Liver (tissue), 9 donors: Measurements from ENCODE around the gene SAAL1. TPM values are rescaled to one million over a fixed set of nuclear protein-coding genes. Genes with fewer than 3 reads are reported as not detected.

Experiments used
- DNase-seq: peaks from one replicate; pipeline ENCODE4 v3.0.0-alpha.2; 2017; ENCODE audit warnings: low spot score
- H3K27ac ChIP-seq, 2 donors: one replicate each; pipeline ENCODE4 v1.7.0; 2013; ENCODE audit warnings: inconsistent platforms in 2 of 2, low read length in 2 of 2, control low read depth in 1 of 2, low read depth in 1 of 2, mild to moderate bottlenecking in 1 of 2
- H3K27me3 ChIP-seq, 4 donors: one replicate each; pipeline versions ENCODE4 v1.6.1 to v1.7.0; 2013; ENCODE audit warnings: low read length in 3 of 4, inconsistent platforms in 1 of 4, mild to moderate bottlenecking in 1 of 4, moderate library complexity in 1 of 4; ENCODE audit not compliant: control insufficient read depth in 4 of 4, insufficient read depth in 4 of 4
- H3K36me3 ChIP-seq, 4 donors: one replicate each; pipeline versions ENCODE4 v1.6.1 to v1.7.0; 2013; ENCODE audit warnings: low read length in 3 of 4, mild to moderate bottlenecking in 3 of 4, low read depth in 1 of 4, moderate library complexity in 1 of 4; ENCODE audit not compliant: control insufficient read depth in 4 of 4, insufficient read depth in 3 of 4
- H3K4me1 ChIP-seq, 4 donors: one replicate each; pipeline versions ENCODE4 v1.6.1 to v1.7.0; 2013; ENCODE audit warnings: low read length in 3 of 4, mild to moderate bottlenecking in 3 of 4, moderate library complexity in 1 of 4; ENCODE audit not compliant: control insufficient read depth in 4 of 4, insufficient read depth in 4 of 4
- H3K4me3 ChIP-seq, 3 donors: one replicate each; pipeline versions ENCODE4 v1.6.1 to v1.7.0; 2013; ENCODE audit warnings: low read length in 3 of 3, control low read depth in 1 of 3, low read depth in 1 of 3, mild to moderate bottlenecking in 1 of 3
- H3K9ac ChIP-seq, 2 donors: one replicate each; pipeline ENCODE4 v1.7.0; 2013; ENCODE audit warnings: low read length in 2 of 2, mild to moderate bottlenecking in 2 of 2, moderate library complexity in 2 of 2, control low read depth in 1 of 2, low read depth in 1 of 2
- H3K9me3 ChIP-seq, 4 donors: one replicate each; pipeline versions ENCODE4 v1.6.1 to v1.7.0; 2013; ENCODE audit warnings: low read length in 3 of 4; ENCODE audit not compliant: control insufficient read depth in 4 of 4
- ATF3 ChIP-seq: IDR thresholded peaks from 2 replicates; pipeline ENCODE4 v1.6.1; 2016; ENCODE audit warnings: antibody characterized with exemption
- CTCF ChIP-seq: fragments of 150-350 bp; IDR thresholded peaks from 2 replicates; pipeline ENCODE4 v1.5.1; 2017; ENCODE audit warnings: improper control_type of control experiment, low read depth, low read length; ENCODE audit not compliant: missing input control
- FOXA1 ChIP-seq: IDR thresholded peaks from 2 replicates; pipeline ENCODE4 v1.6.1; 2016; ENCODE audit warnings: antibody characterized with exemption
- FOXA2 ChIP-seq: IDR thresholded peaks from 2 replicates; pipeline ENCODE4 v1.6.1; 2016; ENCODE audit warnings: antibody characterized with exemption
- HNF4G ChIP-seq: IDR thresholded peaks from 2 replicates; pipeline ENCODE4 v1.6.1; 2016; ENCODE audit warnings: antibody characterized with exemption
- JUND ChIP-seq, 2 donors: IDR thresholded peaks; 2 replicates each; pipeline ENCODE4 v1.6.1; 2016; ENCODE audit warnings: antibody characterized with exemption in 2 of 2
- RAD21 ChIP-seq, 2 donors: IDR thresholded peaks; 2 replicates each; pipeline ENCODE4 v1.6.1; 2016; ENCODE audit warnings: antibody characterized with exemption in 2 of 2, mild to moderate bottlenecking in 2 of 2
- REST ChIP-seq: IDR thresholded peaks from 2 replicates; pipeline ENCODE4 v1.6.1; 2016; ENCODE audit warnings: antibody characterized with exemption, mild to moderate bottlenecking
- RXRA ChIP-seq, 2 donors: IDR thresholded peaks; 2 replicates each; pipeline ENCODE4 v1.6.1; 2017 to 2018; ENCODE audit warnings: antibody characterized with exemption in 2 of 2, mild to moderate bottlenecking in 1 of 2
- SP1 ChIP-seq: IDR thresholded peaks from 2 replicates; pipeline ENCODE4 v1.6.1; 2018; ENCODE audit warnings: antibody characterized with exemption, mild to moderate bottlenecking
- YY1 ChIP-seq: IDR thresholded peaks from 2 replicates; pipeline ENCODE4 v1.6.1; 2016; ENCODE audit warnings: antibody characterized with exemption, mild to moderate bottlenecking
- ZBTB33 ChIP-seq: IDR thresholded peaks from 2 replicates; pipeline ENCODE4 v1.6.1; 2016; ENCODE audit warnings: antibody characterized with exemption
- WGBS: extraction: QIAGEN DNeasy Blood & Tissue Kit; methylation state at CpG from one replicate; pipeline ENCODE4 v1.1.7; 2013; 5-methylcytosine and 5-hydroxymethylcytosine counted together
- polyA plus RNA-seq, 2 donors: library from polyadenylated mRNA; stranded (reverse) in 1 of 2; unstranded in 1 of 2; fragments of 200-250 nt in 1 of 2; fragments of >200 nt in 1 of 2; fragmentation: Nextera tagmentation in 1 of 2; extraction: Ambion mirVana in 1 of 2; gene quantifications; one replicate each; pipeline versions ENCODE4 v1.2.1 to v1.2.3, GENCODE V29; 2013 to 2015
- total RNA-seq, 2 donors: library from RNA; depleted of rRNA; stranded (reverse); fragments of >200 nt; gene quantifications; one replicate each; pipeline ENCODE4 v1.2.3, GENCODE V29; 2014
- TF ChIP-seq, protein P1 (sequence below): IDR thresholded peaks from 2 replicates; pipeline ENCODE4 v1.6.1; 2016; ENCODE audit warnings: antibody characterized with exemption
- donor health status: healthy.
- donor health status: healthy.
- donor health status: healthy.
- donor health status: healthy.
- donor health status: healthy.

Gene SAAL1
- total and polyA plus RNA-seq, 4 donors, result 3.6 to 10.6 (median 5.0) TPM

- no peak overlapping the region for H3K27ac ChIP-seq
- DNase-seq, result no peak
- no peaks in the 10 kb centered on the region for H3K9me3 ChIP-seq
- no peak overlapping the region for H3K9ac ChIP-seq
- no peaks in the 10 kb centered on the region for H3K27me3 ChIP-seq
- no peak for TF ChIP-seq HNF4G
- no peak for TF ChIP-seq ATF3
- no peak for TF ChIP-seq SP1
- TF ChIP-seq, protein P1, sequence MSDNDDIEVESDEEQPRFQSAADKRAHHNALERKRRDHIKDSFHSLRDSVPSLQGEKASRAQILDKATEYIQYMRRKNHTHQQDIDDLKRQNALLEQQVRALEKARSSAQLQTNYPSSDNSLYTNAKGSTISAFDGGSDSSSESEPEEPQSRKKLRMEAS, result no peak
- TF ChIP-seq FOXA2, result no peak
- no peak for TF ChIP-seq RAD21 (IDR thresholded peaks at IDR 0.05)
- TF ChIP-seq JUND (IDR thresholded peaks at IDR 0.05), result no peak
- H3K36me3 ChIP-seq, result peaks cover 4 to 33% (median 25%) of the 10 kb centered on the region in 4 donors
- no peak overlapping the region for H3K4me3 ChIP-seq
- H3K4me1 ChIP-seq, result no peaks in the 10 kb centered on the region
Observed at GRCh38 chr11:18093959-18094358, 11.9 kb downstream of the SAAL1 start.

DNA sequence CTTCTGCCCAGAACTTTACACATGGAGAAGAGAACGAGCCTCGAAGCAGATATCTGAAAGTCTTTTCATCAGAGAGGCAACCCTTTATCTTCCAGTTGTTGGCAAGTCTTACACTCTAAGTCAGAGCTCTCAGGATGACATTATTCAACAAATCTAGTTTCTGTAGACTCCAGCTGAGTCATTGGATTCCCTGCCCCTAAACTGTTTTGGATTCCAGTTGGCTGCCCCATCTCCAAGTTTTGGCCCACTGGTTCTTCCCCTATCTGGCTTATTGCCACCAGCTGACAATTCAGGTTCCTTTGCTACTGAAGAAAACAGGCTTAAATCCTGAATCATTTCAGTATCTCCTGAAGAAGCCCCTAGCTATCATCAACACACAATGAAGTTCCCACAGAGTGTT, 14.2 kb downstream of the SAAL1 start:
- no peaks in the 10 kb centered on the region for H3K9me3 ChIP-seq
- H3K27me3 ChIP-seq, result no peaks in the 10 kb centered on the region
- no peak overlapping the region for H3K4me3 ChIP-seq
- no peak overlapping the region for H3K9ac ChIP-seq
- 96% methylated on average over 2 of the region's 2 CpGs for WGBS
- H3K4me1 ChIP-seq, result no peaks in the 10 kb centered on the region
- TF ChIP-seq RAD21 (IDR thresholded peaks at IDR 0.05) (no peak), FOXA1 (no peak), CTCF (no peak), REST (no peak), RXRA (IDR thresholded peaks at IDR 0.05) (no peak), ZBTB33 (no peak), JUND (IDR thresholded peaks at IDR 0.05) (no peak), YY1 (no peak), ATF3 (no peak)
- TF ChIP-seq, protein P1, result no peak
- no peak for DNase-seq
- H3K36me3 ChIP-seq, result peaks cover 4 to 50% (median 29%) of the 10 kb centered on the region in 4 donors
- H3K27ac ChIP-seq, result no peak overlapping the region
